H1 (cell line): Measurements from ENCODE around the gene TSHZ2. TPM values are rescaled to one million over a fixed set of nuclear protein-coding genes. Genes with fewer than 3 reads are reported as not detected.

Experiments
- CTCF ChIA-PET: fragments of 300-600 bp; sonication (Branson Sonifier 250); formaldehyde crosslinking; loops from one replicate; lab custom pipeline; 2021; ENCODE audit not compliant: partially characterized antibody; lab: Charles Lee
- POLR2A ChIA-PET: fragments of 300-600 bp; sonication (Branson Sonifier 250); formaldehyde crosslinking; loops from one replicate; lab custom pipeline; 2021; ENCODE audit warnings: inconsistent platforms; ENCODE audit not compliant: partially characterized antibody; lab: Charles Lee
- DNase-seq, 2 experiments: peaks; one replicate each; pipeline versions ENCODE4 v3.0.0 to v3.0.0-alpha.2; 2010 to 2022; ENCODE audit warnings: low spot score in 2 of 2, low read depth in 1 of 2, mixed read lengths in 1 of 2
- FAIRE-seq: peaks from 2 replicates; lab custom pipeline; 2011; peaks lifted over from hg19 to GRCh38; lab: Jason Lieb, UNC
- H2AFZ ChIP-seq: 2 replicates; pipeline ENCODE4 v1.8.1; 2012; ENCODE audit warnings: low read length, inconsistent platforms
- H2AK5ac ChIP-seq: 2 replicates; pipeline ENCODE4 v1.6.1; 2013; ENCODE audit warnings: low read depth, low read length
- H2BK120ac ChIP-seq: replicated peaks from 2 replicates; pipeline ENCODE3; 2013; ENCODE audit warnings: low read depth, low read length, inconsistent platforms
- H2BK12ac ChIP-seq: 2 replicates; pipeline ENCODE4 v1.6.1; 2013; ENCODE audit warnings: low read depth, low read length
- H2BK15ac ChIP-seq: 2 replicates; pipeline ENCODE4 v1.6.1; 2013; ENCODE audit warnings: low read length
- H2BK20ac ChIP-seq: 2 replicates; pipeline ENCODE4 v1.6.1; 2013; ENCODE audit warnings: low read length
- H2BK5ac ChIP-seq: 2 replicates; pipeline ENCODE4 v1.6.1; 2013; ENCODE audit warnings: low read depth, low read length
- H3K14ac ChIP-seq: 2 replicates; pipeline ENCODE4 v1.6.1; 2013; ENCODE audit warnings: inconsistent platforms; ENCODE audit not compliant: insufficient read length
- H3K18ac ChIP-seq: 2 replicates; pipeline ENCODE4 v1.6.1; 2013; ENCODE audit warnings: low read length; ENCODE audit errors: extremely low read depth
- H3K23ac ChIP-seq: 2 replicates; pipeline ENCODE4 v1.6.1; 2013; ENCODE audit warnings: inconsistent platforms; ENCODE audit not compliant: insufficient read length
- H3K23me2 ChIP-seq: 2 replicates; pipeline ENCODE4 v1.6.1; 2013; ENCODE audit warnings: low read depth, low read length
- H3K27ac ChIP-seq: 2 replicates; pipeline ENCODE4 v1.6.1; 2011; ENCODE audit warnings: low read depth, low read length, inconsistent platforms
- H3K27me3 ChIP-seq, 4 experiments: replicated peaks in 1 of 4; 1 replicate in 1 of 4; 2 replicates in 3 of 4; pipeline versions ENCODE4 v1.6.1 to v1.8.1; 2011 to 2013; ENCODE audit warnings: low read length in 3 of 4, mild to moderate bottlenecking in 3 of 4, inconsistent platforms in 2 of 4, mixed read lengths in 2 of 4, moderate library complexity in 1 of 4; ENCODE audit not compliant: control insufficient read depth in 3 of 4, insufficient read depth in 3 of 4; ENCODE audit errors: extremely low read depth in 1 of 4
- H3K36me3 ChIP-seq, 4 experiments: 2 replicates each; pipeline versions ENCODE4 v1.6.1 to v1.8.1; 2011 to 2013; ENCODE audit warnings: mild to moderate bottlenecking in 4 of 4, low read length in 3 of 4, moderate library complexity in 2 of 4, control low read depth in 1 of 4, inconsistent platforms in 1 of 4; ENCODE audit not compliant: insufficient read depth in 4 of 4, control insufficient read depth in 2 of 4
- H3K4ac ChIP-seq: replicated peaks from 2 replicates; pipeline ENCODE3; 2013; ENCODE audit warnings: low read length, low read depth, mixed read lengths, inconsistent platforms; ENCODE audit not compliant: insufficient read length
- H3K4me1 ChIP-seq, 4 experiments: replicated peaks in 1 of 4; 1 replicate in 1 of 4; 2 replicates in 3 of 4; pipeline versions ENCODE4 v1.6.1 to v1.8.1; 2011 to 2013; ENCODE audit warnings: low read length in 3 of 4, inconsistent platforms in 2 of 4, mixed read lengths in 1 of 4; ENCODE audit not compliant: insufficient read depth in 4 of 4, control insufficient read depth in 3 of 4
- H3K4me2 ChIP-seq, 2 experiments: 2 replicates each; pipeline versions ENCODE4 v1.6.1 to v1.8.1; 2011 to 2013; ENCODE audit warnings: low read depth in 2 of 2, low read length in 2 of 2, control low read depth in 1 of 2, inconsistent platforms in 1 of 2, mild to moderate bottlenecking in 1 of 2; ENCODE audit not compliant: insufficient read depth in 1 of 2
- H3K4me3 ChIP-seq, 4 experiments: fragments of 200-600, 300-600 bp in 1 of 4; sonication (generic), shearing (Covaris generic), sonication (Bioruptor Twin) in 1 of 4; 2 replicates each; pipeline versions ENCODE4 v1.5.1 to v1.8.1; 2011 to 2016; ENCODE audit warnings: low read length in 4 of 4, low read depth in 3 of 4, control low read depth in 2 of 4, inconsistent platforms in 2 of 4, mild to moderate bottlenecking in 2 of 4, mixed read lengths in 1 of 4, moderate library complexity in 1 of 4; ENCODE audit not compliant: insufficient read depth in 2 of 4; ENCODE audit errors: extremely low read depth in 1 of 4
- H3K56ac ChIP-seq: replicated peaks from 2 replicates; pipeline ENCODE3; 2013; ENCODE audit warnings: low read depth, mild to moderate bottlenecking, mixed read lengths, low read length, inconsistent platforms; ENCODE audit not compliant: insufficient read length
- H3K79me1 ChIP-seq: 2 replicates; pipeline ENCODE4 v1.6.1; 2013; ENCODE audit warnings: low read depth, low read length, control low read depth
- H3K79me2 ChIP-seq, 2 experiments: 2 replicates each; pipeline versions ENCODE4 v1.6.1 to v1.8.1; 2012 to 2013; ENCODE audit warnings: low read length in 2 of 2, mild to moderate bottlenecking in 2 of 2, inconsistent platforms in 1 of 2; ENCODE audit not compliant: insufficient read depth in 2 of 2, control insufficient read depth in 1 of 2
- H3K9ac ChIP-seq, 4 experiments: replicated peaks in 1 of 4; 1 replicate in 1 of 4; 2 replicates in 3 of 4; pipeline versions ENCODE4 v1.6.1 to v1.8.1; 2011 to 2013; ENCODE audit warnings: low read depth in 3 of 4, low read length in 3 of 4, control low read depth in 2 of 4, mild to moderate bottlenecking in 2 of 4, moderate library complexity in 2 of 4, inconsistent platforms in 1 of 4; ENCODE audit errors: extremely low read depth in 1 of 4
- H3K9me3 ChIP-seq, 2 experiments: 2 replicates each; pipeline versions ENCODE4 v1.6.1 to v1.8.1; 2012 to 2013; ENCODE audit warnings: mild to moderate bottlenecking in 2 of 2, moderate library complexity in 2 of 2, control low read depth in 1 of 2, inconsistent platforms in 1 of 2, low read depth in 1 of 2, low read length in 1 of 2, mixed read lengths in 1 of 2; ENCODE audit not compliant: insufficient read depth in 2 of 2
- H4K20me1 ChIP-seq, 2 experiments: replicated peaks in 1 of 2; 2 replicates each; pipeline versions ENCODE3 to v1.8.1; 2011 to 2013; ENCODE audit warnings: inconsistent platforms in 2 of 2, low read length in 2 of 2, mild to moderate bottlenecking in 1 of 2; ENCODE audit not compliant: insufficient read depth in 2 of 2, control insufficient read depth in 1 of 2
- H4K5ac ChIP-seq: 2 replicates; pipeline ENCODE4 v1.6.1; 2013; ENCODE audit warnings: low read length, low read depth, mixed read lengths, inconsistent platforms; ENCODE audit not compliant: insufficient read length
- H4K8ac ChIP-seq: 2 replicates; pipeline ENCODE4 v1.8.0; 2013; ENCODE audit warnings: mild to moderate bottlenecking, moderate library complexity, low read length, inconsistent platforms; ENCODE audit not compliant: insufficient read depth; ENCODE audit errors: extremely low read depth
- H4K91ac ChIP-seq: replicated peaks from 2 replicates; pipeline ENCODE3; 2013; ENCODE audit warnings: low read length, mixed read lengths, inconsistent platforms; ENCODE audit not compliant: insufficient read length
- ASH2L ChIP-seq: fragments of 200-600, 300-600 bp; sonication (generic); IDR thresholded peaks from one replicate; pipeline ENCODE4 v1.7.1; 2017; ENCODE audit warnings: low read length
- BCL11A ChIP-seq, 2 experiments: IDR thresholded peaks; one replicate each; pipeline ENCODE4 v1.6.1; 2011; ENCODE audit warnings: low read depth in 2 of 2, low read length in 2 of 2, mild to moderate bottlenecking in 2 of 2
- BRCA1 ChIP-seq: IDR thresholded peaks from 2 replicates; pipeline ENCODE4 v1.6.1; 2012; ENCODE audit warnings: low read depth, low read length, improper control_type of control experiment
- CBX8 ChIP-seq: fragments of 300-800, 300-1000 bp; sonication (generic); IDR thresholded peaks from 2 replicates; pipeline ENCODE4 v1.7.1; 2016; ENCODE audit warnings: low read depth, low read length, borderline replicate concordance
- CHD1 ChIP-seq: IDR thresholded peaks from 2 replicates; pipeline ENCODE4 v1.6.1; 2012; ENCODE audit warnings: low read depth, low read length, improper control_type of control experiment
- CTCF ChIP-seq, 3 experiments: IDR thresholded peaks; 1 replicate in 2 of 3; 2 replicates in 1 of 3; pipeline versions ENCODE4 v1.5.1 to v1.6.1; 2011; ENCODE audit warnings: low read length in 3 of 3, mild to moderate bottlenecking in 3 of 3, inconsistent platforms in 2 of 3, low read depth in 1 of 3, moderate library complexity in 1 of 3; ENCODE audit not compliant: insufficient read depth in 1 of 3; ENCODE audit errors: control extremely low read depth in 1 of 3
- FOSL1 ChIP-seq: IDR thresholded peaks from 2 replicates; pipeline ENCODE4 v1.6.1; 2011; ENCODE audit warnings: mild to moderate bottlenecking, low read depth, low read length, moderate library complexity; ENCODE audit not compliant: insufficient read depth
- KDM4A ChIP-seq: IDR thresholded peaks from one replicate; pipeline ENCODE4 v1.7.1; 2012; ENCODE audit warnings: low read depth, mild to moderate bottlenecking, moderate library complexity, low read length, inconsistent platforms; ENCODE audit not compliant: severe bottlenecking
- KDM5A ChIP-seq: fragments of 200-600 bp; IDR thresholded peaks from 2 replicates; pipeline ENCODE4 v1.7.1; 2012; ENCODE audit warnings: mild to moderate bottlenecking, low read length, inconsistent platforms, mixed read lengths
- SUZ12 ChIP-seq: fragments of 200-600 bp; sonication (generic); IDR thresholded peaks from 2 replicates; pipeline ENCODE4 v1.6.1; 2012; ENCODE audit warnings: mild to moderate bottlenecking, inconsistent platforms, low read length, moderate library complexity, mixed read lengths
- TBP ChIP-seq: IDR thresholded peaks from 2 replicates; pipeline ENCODE4 v1.6.1; 2011; ENCODE audit warnings: low read depth, low read length, improper control_type of control experiment
- WGBS, 2 experiments: shearing (Covaris generic) in 1 of 2; methylation state at CpG; one replicate each; pipeline versions ENCODE4 v1.1.6 to v1.1.7; 2013 to 2015; ENCODE audit warnings: low lambda C conversion rate in 2 of 2, mixed read lengths in 2 of 2, inconsistent platforms in 1 of 2, low coverage in 1 of 2, missing lambda C conversion rate in 1 of 2; ENCODE audit not compliant: insufficient replicate concordance in 2 of 2, insufficient coverage in 1 of 2, insufficient read length in 1 of 2; ENCODE audit errors: extremely low coverage in 1 of 2, missing lambda C conversion rate in 1 of 2; 5-methylcytosine and 5-hydroxymethylcytosine counted together
- polyA plus RNA-seq, 7 experiments: library from polyadenylated mRNA; depleted of rRNA in 3 of 7; stranded (reverse) in 5 of 7; unstranded in 2 of 7; fragments of >200 nt in 5 of 7; fragments of 200-250 nt in 2 of 7; gene quantifications; 1 replicate in 5 of 7; 2 replicates in 1 of 7; 4 replicates in 1 of 7; pipeline versions ENCODE4 v1.2.1 to v1.2.3, GENCODE V29; 2011 to 2013; ENCODE audit warnings: missing spikeins in 2 of 7, mixed read lengths in 2 of 7
- total RNA-seq: library from RNA; stranded (reverse); fragmentation: NEBNext Ultra II Directional; extraction: Animal tissue kit (Norgen Biotek cat#: 25700); gene quantifications from 2 replicates; pipeline ENCODE4 v1.2.1, GENCODE V29; 2021

TSHZ2 gene
- total and polyA plus RNA-seq, 2 of the 8 experiments (the other 6 are each of a cell fraction or from before 2014, with no cell fraction given): 0.14 to 0.30 TPM

GRCh38 chr20:52945268-52945667 is 26.9 kb upstream of the TSHZ2 start:
- Histone ChIP-seq H3K9me3 (no peaks in the 10 kb centered on the region), H3K79me2 (no peaks in the 10 kb centered on the region), H2BK5ac (no peak overlapping the region), H3K79me1 (no peaks in the 10 kb centered on the region), H3K27ac (no peak overlapping the region), H2BK15ac (no peak overlapping the region), H3K14ac (no peak overlapping the region), H3K18ac (no peak overlapping the region), H4K8ac (no peak overlapping the region), H3K56ac (no peak overlapping the region), H4K5ac (no peak overlapping the region), H3K4me3 (no peak overlapping the region), H2AK5ac (no peak overlapping the region), H3K36me3 (no peaks in the 10 kb centered on the region), H3K27me3 (no peaks in the 10 kb centered on the region), H3K4ac (no peak overlapping the region), H2BK120ac (no peak overlapping the region), H3K23ac (no peak overlapping the region), H3K4me1 (no peaks in the 10 kb centered on the region), H2BK20ac (no peak overlapping the region), H3K23me2 (no peaks in the 10 kb centered on the region), H4K91ac (no peak overlapping the region), H3K4me2 (no peak overlapping the region), H4K20me1 (no peaks in the 10 kb centered on the region), H2AFZ (no peak overlapping the region), H2BK12ac (no peak overlapping the region), H3K9ac (no peak overlapping the region)
- TF ChIP-seq TBP (no peak), BRCA1 (no peak), KDM4A (no peak), CBX8 (no peak), BCL11A (IDR thresholded peaks at IDR 0.05; ENCODE audit: low read depth in 2 of 2, low read length in 2 of 2) (no peak), CHD1 (no peak), CTCF (IDR thresholded peaks at IDR 0.05; ENCODE audit: control extremely low read depth in 1 of 3, insufficient read depth in 1 of 3, low read depth in 1 of 3, low read length in 3 of 3) (no peak), FOSL1 (no peak), ASH2L (no peak), SUZ12 (no peak), KDM5A (no peak)
- ChIA-PET POLR2A (no interaction called here), CTCF (no interaction called here)
- 93% methylated on average over 1 of the region's 1 CpG; no CpG with 5 or more reads in 1 of the 2 experiments for WGBS, 2 experiments
- FAIRE-seq (no peak), DNase-seq (no peak)
